Pancreas (tissue), 10 donors: Measurements from ENCODE around the gene YJEFN3. TPM values are rescaled to one million over a fixed set of nuclear protein-coding genes. Genes with fewer than 3 reads are reported as not detected.

Source experiments
- ATAC-seq, 4 donors: fragments of 200-7000 bp; cut with Tn5 transposase; one replicate each; pipeline versions ENCODE4 v1.8.0 to v1.9.1; 2020; ENCODE audit warnings: mild to moderate bottlenecking in 4 of 4, moderate library complexity in 4 of 4
- DNase-seq, 6 donors: peaks; one replicate each; pipeline ENCODE4 v3.0.0-alpha.2; 2020
- FAIRE-seq: peaks from 2 replicates; lab custom pipeline; 2012; peaks lifted over from hg19 to GRCh38; lab: Jason Lieb, UNC
- H3K27ac ChIP-seq, 4 donors: fragments of 200-600 bp; sonication (generic); 1 replicate in 3 of 4; 2 replicates in 1 of 4; pipeline versions ENCODE4 v1.5.0 to v1.8.0; 2020
- H3K27me3 ChIP-seq, 4 donors: fragments of 200-600 bp; one replicate each; pipeline ENCODE4 v1.8.0; 2021
- H3K36me3 ChIP-seq, 3 donors: fragments of 200-600 bp; sonication (generic) in 1 of 3; one replicate each; pipeline versions ENCODE4 v1.5.0 to v1.8.0; 2020 to 2021
- H3K4me1 ChIP-seq, 3 donors: fragments of 200-600 bp; one replicate each; pipeline ENCODE4 v1.8.0; 2021
- H3K4me3 ChIP-seq, 4 donors: fragments of 200-600 bp; sonication (generic) in 2 of 4; one replicate each; pipeline versions ENCODE4 v1.5.0 to v1.8.0; 2020 to 2021
- H3K9me3 ChIP-seq, 4 donors: fragments of 200-600 bp; one replicate each; pipeline ENCODE4 v1.8.0; 2021
- CTCF ChIP-seq, 4 donors: fragments of 200-600 bp; sonication (generic) in 3 of 4; IDR thresholded peaks; one replicate each; pipeline versions ENCODE4 v1.5.0 to v1.8.0; 2021; ENCODE audit warnings: antibody characterized with exemption in 4 of 4
- WGBS, 2 donors: extraction: QIAGEN DNeasy Blood & Tissue Kit; methylation state at CpG; one replicate each; pipeline ENCODE4 v1.1.7; 2013; 5-methylcytosine and 5-hydroxymethylcytosine counted together
- intact Hi-C, 3 donors: fragments of 100-400 bp; cut with DNase I; formaldehyde crosslinking; loops; one replicate each; pipeline versions ENCODE4 v1.11.1 to v1.14.2; 2022
- polyA plus RNA-seq, 2 donors: library from polyadenylated mRNA; stranded (reverse); fragments of 200-250 nt; gene quantifications; one replicate each; pipeline ENCODE4 v1.2.3, GENCODE V29; 2013
- total RNA-seq, 6 donors: library from RNA; stranded (reverse); fragmentation: NEBNext Ultra II Directional in 4 of 6; extraction: Animal tissue kit (Norgen Biotek cat#: 25700) in 4 of 6; gene quantifications; one replicate each; pipeline versions ENCODE4 v1.2.1 to v1.2.4, GENCODE V29; 2021 to 2023
- donor health status: healthy with polysubstance abuse.
- donor health status: DM: no; HTN: no; CAD: no; lungs with moderate emphysema.
- donor health status: DM: no; HTN: no; CAD: no.
- donor health status: control.
- donor health status: control.
- donor health status: Bipolar disorder and iron deficiency.
- donor health status: DM: yes; HTN: yes; CAD: no.
- donor health status: DM: no; HTN: no; CAD: no.
- donor health status: DM: no; HTN: no; CAD: no.
- donor health status: DM: yes; HTN: yes; CAD: no.

The YJEFN3 gene
- total and polyA plus RNA-seq, 8 donors: 0.76 to 38.8 (median 2.3) TPM

- intact Hi-C loops: no loop called here
- FAIRE-seq: no peak
Measured at GRCh38 chr19:19551853-19552192, 23.1 kb downstream of the YJEFN3 start.

GRCh38 chr19:19552798-19553197 is 24.1 kb downstream of the YJEFN3 start:
- intact Hi-C loops: no loop called here
- H3K4me3 ChIP-seq: no peak overlapping the region
- WGBS, 2 donors: 39 to 46% methylated on average over 6 of the region's 6 CpGs
- FAIRE-seq: no peak
- no peaks in the 10 kb centered on the region for H3K9me3 ChIP-seq
- DNase-seq: no peak
- H3K4me1 ChIP-seq: no peaks in the 10 kb centered on the region
- no peak overlapping the region for H3K27ac ChIP-seq
- peak in 3 of 4 donors; percentile 43 to 62 (median 50) for ATAC-seq
- no peaks in the 10 kb centered on the region for H3K27me3 ChIP-seq
- no peaks in the 10 kb centered on the region for H3K36me3 ChIP-seq
- peak; percentile 18 to 32 (median 30) for TF ChIP-seq CTCF (IDR thresholded peaks at IDR 0.05)

More at GRCh38 chr19:19551853-19552192, 23.1 kb downstream of the YJEFN3 start:
- Histone ChIP-seq H3K4me1 (no peaks in the 10 kb centered on the region), H3K9me3 (no peaks in the 10 kb centered on the region), H3K27ac (no peak overlapping the region), H3K27me3 (no peaks in the 10 kb centered on the region), H3K4me3 (no peak overlapping the region), H3K36me3 (no peaks in the 10 kb centered on the region)
- TF ChIP-seq CTCF (IDR thresholded peaks at IDR 0.05): no peak
- DNase-seq: no peak
- WGBS, 2 donors: 80 to 83% methylated on average over 14 of the region's 14 CpGs
- ATAC-seq: no peak

GRCh38 chr19:19553670-19554069 is 25.0 kb downstream of the YJEFN3 start:
- WGBS, 2 donors: 74 to 82% methylated on average over 10 of the region's 10 CpGs
- no peak for TF ChIP-seq CTCF (IDR thresholded peaks at IDR 0.05)
- Histone ChIP-seq H3K27ac (no peak overlapping the region), H3K4me3 (no peak overlapping the region), H3K9me3 (no peaks in the 10 kb centered on the region), H3K27me3 (no peaks in the 10 kb centered on the region), H3K36me3 (no peaks in the 10 kb centered on the region), H3K4me1 (no peaks in the 10 kb centered on the region)
- intact Hi-C loops: no loop called here
- no peak for FAIRE-seq
- DNase-seq: no peak
- no peak for ATAC-seq

DNA sequence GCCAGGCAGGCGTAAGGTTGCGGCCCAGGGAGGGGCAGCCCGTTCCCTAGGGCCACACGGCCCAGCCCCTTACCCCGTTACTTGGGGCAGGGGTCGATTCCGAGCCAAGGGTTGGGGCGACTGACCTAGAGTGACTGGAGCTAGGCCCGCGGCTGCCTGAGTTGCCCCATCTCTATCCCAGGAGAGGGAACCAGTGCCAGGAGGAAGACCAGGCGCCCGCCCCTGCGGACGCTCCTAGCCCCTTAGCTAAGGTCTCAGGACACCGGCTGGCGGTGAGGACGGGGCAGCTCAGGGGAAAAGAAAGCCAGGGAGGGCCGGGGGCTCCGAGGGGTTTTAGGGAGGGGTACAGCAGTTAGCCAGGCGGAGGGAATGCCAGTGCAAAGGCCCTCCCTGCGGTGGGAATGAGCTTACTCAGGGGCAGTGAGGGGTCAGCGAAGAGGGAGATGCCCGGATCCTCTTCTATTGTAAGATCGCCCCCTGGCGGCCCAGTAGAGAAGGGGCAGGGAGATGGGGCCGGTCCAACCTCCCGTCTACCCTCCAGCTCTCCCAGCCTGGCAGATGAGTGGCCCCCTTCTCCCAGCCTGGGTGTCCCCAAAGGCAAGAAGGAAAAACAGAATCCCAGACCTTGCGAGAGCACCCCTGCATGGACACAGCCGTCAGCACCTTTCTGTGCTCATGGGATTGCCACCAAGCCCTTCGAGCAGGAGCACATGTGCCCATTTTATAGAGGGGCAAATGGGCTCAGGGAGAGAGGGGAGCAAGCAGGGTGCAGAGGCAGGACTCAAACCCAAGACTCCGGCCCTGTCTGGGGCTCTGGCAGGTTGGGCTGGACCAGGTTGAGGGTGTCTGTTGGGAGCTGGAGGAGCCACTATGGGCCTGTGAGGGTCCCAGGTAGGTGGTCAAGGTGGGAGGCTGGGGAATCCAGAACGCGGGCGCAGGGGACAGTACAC is 25.6 kb downstream of the YJEFN3 start:
- Histone ChIP-seq H3K4me3 (no peak overlapping the region), H3K9me3 (no peaks in the 10 kb centered on the region), H3K27me3 (no peaks in the 10 kb centered on the region), H3K27ac (no peak overlapping the region), H3K4me1 (no peaks in the 10 kb centered on the region), H3K36me3 (no peaks in the 10 kb centered on the region)
- ATAC-seq (peak in 3 of 4 donors; percentile 58 to 74 (median 62)), DNase-seq (peak in 1 of 6 donors; percentile 73), FAIRE-seq (no peak)
- TF ChIP-seq CTCF (IDR thresholded peaks at IDR 0.05): peak; percentile 37 to 58 (median 55)
- intact Hi-C loops: no loop called here
- 53 to 65% methylated on average over 30 to 34 of the region's 34 CpGs for WGBS, 2 donors

DNA sequence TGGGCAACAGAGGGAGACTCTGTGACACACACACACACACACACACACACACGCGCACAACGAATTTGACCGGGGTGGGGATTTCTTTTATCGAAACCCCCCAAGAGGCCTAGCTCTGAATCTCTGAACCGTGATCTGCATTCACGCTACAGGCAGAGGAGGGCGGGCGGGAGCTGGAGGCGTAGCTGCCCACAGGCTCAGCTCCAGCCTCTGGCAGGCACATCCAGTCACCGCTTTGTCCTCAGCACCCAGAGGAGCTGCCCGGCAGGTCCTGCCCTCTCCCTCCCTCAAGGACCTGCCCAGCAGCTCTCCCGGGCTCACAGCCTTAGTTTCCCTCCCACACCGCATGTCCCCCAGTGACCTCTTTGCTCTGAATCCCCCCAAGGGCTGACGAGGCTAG is 29.3 kb downstream of the YJEFN3 start:
- Histone ChIP-seq H3K9me3 (no peaks in the 10 kb centered on the region), H3K4me1 (no peaks in the 10 kb centered on the region), H3K4me3 (no peak overlapping the region), H3K36me3 (no peaks in the 10 kb centered on the region), H3K27ac (no peak overlapping the region), H3K27me3 (no peaks in the 10 kb centered on the region)
- intact Hi-C loops: no loop called here
- DNase-seq (no peak), FAIRE-seq (no peak), ATAC-seq (no peak)
- TF ChIP-seq CTCF (IDR thresholded peaks at IDR 0.05): no peak
- 69 to 76% methylated on average over 15 of the region's 15 CpGs for WGBS, 2 donors
